Activated CD8-positive, alpha-beta T cell treated with anti-CD3 and anti-CD28 coated beads for 36 hours (primary cell): ENCODE results near the gene TRIM38. TPM values are rescaled to one million over a fixed set of nuclear protein-coding genes. Genes with fewer than 3 reads are reported as not detected.
"Not testable (repeated sequence)": the region's sequence is repeated elsewhere in the genome, so short reads cannot be mapped to it uniquely, and the experiment has no call there.

Experiments used
- ATAC-seq: fragments of 200-7000 bp; cut with Tn5 transposase; one replicate; pipeline ENCODE4 v1.10.0; 2021; ENCODE audit warnings: mild to moderate bottlenecking, moderate library complexity
- CTCF ChIA-PET: fragments of 350-600 bp; sonication (Branson Sonifier 250); formaldehyde crosslinking; loops from one replicate; lab custom pipeline; 2021; ENCODE audit warnings: antibody characterized with exemption; lab: Charles Lee
- POLR2A ChIA-PET: fragments of 350-600 bp; sonication (Branson Sonifier 250); formaldehyde crosslinking; loops from one replicate; lab custom pipeline; 2021; ENCODE audit warnings: antibody characterized with exemption; lab: Charles Lee
- DNase-seq: peaks from one replicate; pipeline ENCODE4 v3.0.0-alpha.2; 2020
- H3K27ac Mint-ChIP-seq: one replicate; pipeline ENCODE4 v1.8.0; 2021; ENCODE audit warnings: mild to moderate bottlenecking, mixed read lengths
- H3K27me3 Mint-ChIP-seq: one replicate; pipeline ENCODE4 v1.8.0; 2021; ENCODE audit warnings: mixed read lengths
- H3K36me3 Mint-ChIP-seq: one replicate; pipeline ENCODE4 v1.8.0; 2021; ENCODE audit warnings: low read depth, mixed read lengths
- H3K4me1 Mint-ChIP-seq: one replicate; pipeline ENCODE4 v1.8.0; 2021; ENCODE audit warnings: low read depth, mixed read lengths
- H3K4me3 Mint-ChIP-seq: one replicate; pipeline ENCODE4 v1.8.0; 2021; ENCODE audit warnings: mild to moderate bottlenecking, moderate library complexity, mixed read lengths
- H3K9me3 Mint-ChIP-seq: one replicate; pipeline ENCODE4 v1.8.0; 2021; ENCODE audit warnings: mixed read lengths
- intact Hi-C: fragments of 100-400 bp; cut with micrococcal nuclease; formaldehyde crosslinking; loops from one replicate; pipeline ENCODE4 v1.10.0; 2022
- total RNA-seq, 2 experiments: library from RNA; stranded (reverse); gene quantifications; one replicate each; pipeline ENCODE4 v1.2.3, GENCODE V29; 2021
- TF ChIP-seq, protein P1 (sequence below): fragments of 200-600 bp; IDR thresholded peaks from one replicate; pipeline ENCODE4 v1.8.0; 2022; ENCODE audit warnings: antibody characterized with exemption, mild to moderate bottlenecking

Gene TRIM38
- total RNA-seq, 2 experiments from 2014 or later, result 8.0 to 8.3 TPM

DNA sequence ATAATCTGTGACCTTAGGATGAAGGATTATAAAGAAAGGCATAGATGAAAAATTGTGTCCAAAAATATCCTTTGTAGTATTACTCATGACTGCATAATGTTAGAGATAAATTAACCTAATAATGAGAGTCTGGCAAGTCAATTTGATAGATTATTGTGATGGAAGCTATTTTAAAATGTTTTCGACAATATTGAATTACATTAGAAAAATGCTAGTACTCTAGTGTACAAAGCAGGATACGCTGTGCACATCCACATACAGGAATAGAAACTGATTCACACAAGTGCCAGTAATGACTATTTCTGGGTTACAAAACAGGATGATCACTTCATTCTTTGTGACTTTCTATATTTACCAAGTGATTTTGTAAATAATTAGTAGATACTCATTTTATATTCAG is 35.4 kb upstream of the TRIM38 start:
- no peak for DNase-seq
- H3K4me1 Mint-ChIP-seq, result no peaks in the 10 kb centered on the region
- no peaks in the 10 kb centered on the region for H3K27me3 Mint-ChIP-seq
- H3K9me3 Mint-ChIP-seq, result no peaks in the 10 kb centered on the region
- no peak overlapping the region for H3K4me3 Mint-ChIP-seq
- TF ChIP-seq, protein P1, sequence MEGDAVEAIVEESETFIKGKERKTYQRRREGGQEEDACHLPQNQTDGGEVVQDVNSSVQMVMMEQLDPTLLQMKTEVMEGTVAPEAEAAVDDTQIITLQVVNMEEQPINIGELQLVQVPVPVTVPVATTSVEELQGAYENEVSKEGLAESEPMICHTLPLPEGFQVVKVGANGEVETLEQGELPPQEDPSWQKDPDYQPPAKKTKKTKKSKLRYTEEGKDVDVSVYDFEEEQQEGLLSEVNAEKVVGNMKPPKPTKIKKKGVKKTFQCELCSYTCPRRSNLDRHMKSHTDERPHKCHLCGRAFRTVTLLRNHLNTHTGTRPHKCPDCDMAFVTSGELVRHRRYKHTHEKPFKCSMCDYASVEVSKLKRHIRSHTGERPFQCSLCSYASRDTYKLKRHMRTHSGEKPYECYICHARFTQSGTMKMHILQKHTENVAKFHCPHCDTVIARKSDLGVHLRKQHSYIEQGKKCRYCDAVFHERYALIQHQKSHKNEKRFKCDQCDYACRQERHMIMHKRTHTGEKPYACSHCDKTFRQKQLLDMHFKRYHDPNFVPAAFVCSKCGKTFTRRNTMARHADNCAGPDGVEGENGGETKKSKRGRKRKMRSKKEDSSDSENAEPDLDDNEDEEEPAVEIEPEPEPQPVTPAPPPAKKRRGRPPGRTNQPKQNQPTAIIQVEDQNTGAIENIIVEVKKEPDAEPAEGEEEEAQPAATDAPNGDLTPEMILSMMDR, result no peak
- no peak overlapping the region for H3K27ac Mint-ChIP-seq
- intact Hi-C loops, result no loop called here
- ChIA-PET POLR2A (no interaction called here), CTCF (interaction anchor here (0.8 to 1.4 kb wide), 4 partner anchors 11 to 307 kb away, joined by 3 read pairs; no protein-coding TSS in a partner anchor)
- H3K36me3 Mint-ChIP-seq, result no peaks in the 10 kb centered on the region
- no peak for ATAC-seq

DNA sequence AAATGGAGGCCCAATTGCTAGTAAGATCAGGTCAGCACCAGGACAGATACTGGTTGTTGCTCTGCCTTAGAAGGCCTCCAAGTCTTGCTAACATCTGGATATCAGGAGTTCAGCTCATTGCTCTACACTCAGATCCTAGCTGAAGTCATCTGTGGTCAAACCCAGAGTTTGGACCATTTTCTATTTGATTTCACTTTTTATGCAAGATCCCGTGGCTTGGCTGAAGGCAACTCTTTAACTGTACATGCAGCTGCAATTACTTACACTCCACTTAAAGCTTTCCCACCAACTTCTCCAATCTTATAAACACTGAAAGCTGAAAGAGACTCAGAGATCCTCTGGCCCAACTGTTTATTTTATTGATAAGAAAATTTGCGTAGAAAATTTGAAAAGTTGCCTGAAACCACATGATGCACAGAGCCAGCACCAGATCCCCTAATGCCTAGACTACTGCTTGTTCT is 34.8 kb upstream of the TRIM38 start:
- Mint-ChIP-seq H3K27ac (no peak overlapping the region), H3K9me3 (no peaks in the 10 kb centered on the region), H3K27me3 (no peaks in the 10 kb centered on the region), H3K36me3 (no peaks in the 10 kb centered on the region), H3K4me3 (no peak overlapping the region), H3K4me1 (no peaks in the 10 kb centered on the region)
- TF ChIP-seq, protein P1, result no peak
- CTCF ChIA-PET, result interaction anchor here (0.8 to 1.4 kb wide), 6 partner anchors 12 to 308 kb away, joined by 3 read pairs; no protein-coding TSS in a partner anchor
- POLR2A ChIA-PET, result interaction anchor here (0.9 kb wide), 1 partner anchor 92 kb away, joined by 3 read pairs; a partner anchor contains a TSS
- DNase-seq (no peak), ATAC-seq (no peak)
- intact Hi-C loops, result no loop called here

DNA sequence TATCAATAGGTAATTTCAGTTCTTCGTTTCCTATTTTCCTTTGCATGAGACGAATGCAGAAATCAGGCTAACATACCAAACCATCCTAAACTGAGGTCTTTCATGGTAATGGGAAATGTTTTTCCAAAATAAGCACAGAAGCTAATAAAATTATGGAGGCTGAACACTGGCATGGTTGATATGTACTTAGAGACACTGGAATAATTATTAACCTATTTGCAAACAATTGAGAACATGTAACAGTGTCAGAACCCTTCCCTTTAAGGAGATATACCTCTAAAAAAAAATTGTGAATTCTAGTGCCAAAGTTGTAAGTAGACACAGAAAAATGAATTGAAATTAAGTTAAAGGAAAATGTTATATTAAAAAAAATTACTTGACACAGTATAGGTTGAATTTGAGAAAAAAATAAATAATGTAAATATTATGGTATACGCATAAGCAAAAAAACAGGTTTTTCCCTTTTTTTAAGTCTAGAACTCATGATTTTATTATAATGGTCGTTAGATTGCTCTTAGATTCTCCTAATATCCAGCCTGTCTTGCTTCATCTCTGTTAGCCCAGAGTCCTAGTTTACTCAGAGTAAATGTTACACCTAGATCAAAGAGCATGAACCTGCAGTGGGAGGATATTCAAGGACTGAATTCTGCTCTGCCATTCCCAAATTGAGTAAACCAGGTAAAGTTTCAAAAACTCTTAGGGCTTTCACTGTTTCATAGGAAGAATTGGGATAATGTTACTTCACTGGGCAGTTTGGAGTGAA is 33.9 kb upstream of the TRIM38 start:
- intact Hi-C loops, result no loop called here
- H3K27ac Mint-ChIP-seq, result no peak overlapping the region
- POLR2A ChIA-PET, result interaction anchor here (0.9 kb wide), 1 partner anchor 91 kb away, joined by 3 read pairs; a partner anchor contains a TSS

DNA sequence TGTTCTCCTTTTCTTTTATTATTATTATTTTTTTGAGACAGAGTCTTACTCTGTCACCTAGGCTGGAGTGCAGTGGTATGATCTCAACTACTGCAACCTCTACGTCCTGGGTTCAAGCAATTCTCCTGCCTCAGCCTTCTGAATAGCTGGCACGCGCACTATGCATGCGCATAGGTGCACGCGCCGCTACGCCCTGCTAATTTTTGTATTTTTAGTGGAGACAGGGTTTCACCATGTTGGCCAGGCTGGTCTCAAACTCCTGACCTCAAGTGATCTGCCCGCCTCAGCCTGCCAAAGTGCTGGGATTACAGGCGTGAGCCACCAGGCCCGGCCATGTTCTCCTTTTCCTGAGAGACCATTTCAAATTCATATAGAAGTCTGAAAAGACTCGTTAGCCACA is 32.8 kb upstream of the TRIM38 start:
- H3K9me3 Mint-ChIP-seq, H3K36me3 Mint-ChIP-seq: not testable (repeated sequence)

More for the DNA sequence above, 33.9 kb upstream of the TRIM38 start:
- Mint-ChIP-seq H3K4me1 (no peaks in the 10 kb centered on the region), H3K27me3 (no peaks in the 10 kb centered on the region), H3K36me3 (no peaks in the 10 kb centered on the region), H3K9me3 (no peaks in the 10 kb centered on the region), H3K4me3 (no peak overlapping the region)
- ATAC-seq, result no peak
- no peak for DNase-seq
- CTCF ChIA-PET, result interaction anchor here (0.9 to 1.2 kb wide), 2 partner anchors 11 to 74 kb away, joined by 3 read pairs; no protein-coding TSS in a partner anchor
- TF ChIP-seq, protein P1, result no peak

DNA sequence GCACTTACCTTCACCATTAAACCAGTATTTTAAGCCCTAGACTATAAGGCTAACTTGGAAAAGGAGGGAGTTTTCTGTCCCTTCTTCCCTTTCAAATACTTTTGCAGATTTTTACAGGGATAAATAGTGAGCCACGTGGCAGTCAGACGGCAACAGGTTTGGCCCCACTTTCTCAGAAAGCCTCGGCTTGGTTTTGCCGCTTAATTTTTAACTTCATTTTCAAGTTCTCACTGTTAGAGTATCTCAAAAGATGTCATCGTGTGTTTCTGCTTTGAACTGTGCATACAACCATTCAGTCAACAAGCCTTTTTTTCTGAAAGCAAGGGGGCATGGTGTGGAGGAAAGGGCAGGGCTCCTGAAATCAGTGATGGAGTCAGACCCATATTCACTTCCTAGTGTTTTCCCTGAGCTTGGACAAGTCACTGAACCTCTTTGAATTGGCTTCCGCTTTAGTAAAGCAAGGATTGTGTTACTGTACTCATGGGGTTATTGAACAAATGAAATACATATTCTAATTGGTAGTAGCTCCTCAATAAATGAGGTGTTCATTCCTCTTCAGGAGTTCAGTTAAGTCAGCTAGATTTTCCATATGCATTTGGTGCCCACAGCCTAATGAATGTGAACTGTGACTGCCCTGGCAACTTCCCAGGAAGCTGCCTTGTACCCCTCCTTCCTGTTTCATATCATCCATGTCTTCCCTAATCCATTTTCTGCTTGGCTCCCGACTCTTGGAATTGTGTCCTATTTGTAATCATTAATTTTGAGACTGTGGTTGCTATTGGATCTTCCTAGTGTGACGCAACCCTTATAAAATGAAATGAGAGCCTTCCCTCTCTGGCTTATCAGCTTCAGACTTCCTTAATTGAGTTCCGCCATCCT is 31.8 kb upstream of the TRIM38 start, which contains the start of gene SLC17A2:
Gene SLC17A2 (minus strand): TSS at position 160 of the 879 bp plus-strand sequence. CDS start 4,895 bp downstream, outside the sequence.
- Mint-ChIP-seq H3K27me3 (peaks cover 3% of the 10 kb centered on the region), H3K9me3 (no peaks in the 10 kb centered on the region), H3K27ac (no peak within 1 kb of the TSS), H3K36me3 (no peaks in the 10 kb centered on the region), H3K4me1 (no peaks in the 10 kb centered on the region), H3K4me3 (no peak within 1 kb of the TSS)
- DNase-seq, result no peak
- TF ChIP-seq, protein P1, result no peak
- POLR2A ChIA-PET, result interaction anchor here (1.1 kb wide), 1 partner anchor 62 kb away, joined by 3 read pairs; no protein-coding TSS in a partner anchor
- ATAC-seq, result no peak
- intact Hi-C loops, result no loop called here
- CTCF ChIA-PET, result interaction anchor here (0.8 kb wide), 1 partner anchor 62 kb away, joined by 3 read pairs; no protein-coding TSS in a partner anchor

More for the DNA sequence above, 32.8 kb upstream of the TRIM38 start:
- H3K4me1 Mint-ChIP-seq, H3K4me3 Mint-ChIP-seq, POLR2A ChIA-PET, H3K27ac Mint-ChIP-seq, CTCF ChIA-PET, ATAC-seq, DNase-seq, intact Hi-C loops, H3K27me3 Mint-ChIP-seq: not testable (repeated sequence)
